Measurements from ENCODE around the gene MACROD2.

Gene MACROD2

GRCh38 chr20:14861028-14861699 lies 865.8 kb downstream of the MACROD2 start:
- no peak for TF ChIP-seq TCF4 (CRISPR knock-in tag; IDR thresholded peaks at IDR 0.05; ENCODE audit: borderline replicate concordance)
- no peak for TF ChIP-seq PATZ1 (CRISPR knock-in tag; IDR thresholded peaks at IDR 0.05; ENCODE audit: borderline replicate concordance)
- no peak for TF ChIP-seq BACH2 (CRISPR knock-in tag; IDR thresholded peaks at IDR 0.05; ENCODE audit: borderline replicate concordance)
- TF ChIP-seq ZNF8 (CRISPR knock-in tag; IDR thresholded peaks at IDR 0.05) = no peak
- no peak for TF ChIP-seq CSDC2 (CRISPR knock-in tag; IDR thresholded peaks at IDR 0.05)
- no peak for TF ChIP-seq SNAI2 (CRISPR knock-in tag; IDR thresholded peaks at IDR 0.05)
- TF ChIP-seq ZC3H10 (CRISPR knock-in tag; IDR thresholded peaks at IDR 0.05) = no peak
- TF ChIP-seq ZFP3 (CRISPR knock-in tag; IDR thresholded peaks at IDR 0.05) = no peak
- TF ChIP-seq ZNF565 (CRISPR knock-in tag; conservative IDR thresholded peaks at IDR 0.05; ENCODE audit: low read depth) = no peak
- no peak for TF ChIP-seq CSRNP3 (CRISPR knock-in tag; IDR thresholded peaks at IDR 0.05)
- no peak for TF ChIP-seq GLIS3 (CRISPR knock-in tag; IDR thresholded peaks at IDR 0.05)
- no peak for TF ChIP-seq ZFP30 (CRISPR knock-in tag; IDR thresholded peaks at IDR 0.05)
- no peak for TF ChIP-seq TSHZ2 (CRISPR knock-in tag; IDR thresholded peaks at IDR 0.05)

GRCh38 chr20:14865169-14865568 lies 869.9 kb downstream of the MACROD2 start:
- TF ChIP-seq CSRNP3 (CRISPR knock-in tag; IDR thresholded peaks at IDR 0.05) (no peak), RARB (CRISPR knock-in tag; IDR thresholded peaks at IDR 0.05) (no peak), PPARA (CRISPR knock-in tag; IDR thresholded peaks at IDR 0.05; ENCODE audit: borderline replicate concordance) (no peak), ZNF8 (CRISPR knock-in tag; IDR thresholded peaks at IDR 0.05) (no peak), CSDC2 (CRISPR knock-in tag; IDR thresholded peaks at IDR 0.05) (no peak), ARNTL (CRISPR knock-in tag; IDR thresholded peaks at IDR 0.05; ENCODE audit: borderline replicate concordance, low read depth) (no peak)
- no peak for ATAC-seq

More at GRCh38 chr20:14861028-14861699, 865.8 kb downstream of the MACROD2 start:
- no peak for ATAC-seq

GRCh38 chr20:14865731-14866130 lies 870.4 kb downstream of the MACROD2 start:
- TF ChIP-seq ZNF565 (CRISPR knock-in tag; conservative IDR thresholded peaks at IDR 0.05; ENCODE audit: low read depth) (no peak), ZFP3 (CRISPR knock-in tag; IDR thresholded peaks at IDR 0.05) (no peak), TCF4 (CRISPR knock-in tag; IDR thresholded peaks at IDR 0.05; ENCODE audit: borderline replicate concordance) (no peak), POU6F1 (CRISPR knock-in tag; IDR thresholded peaks at IDR 0.05; ENCODE audit: borderline replicate concordance, low read depth) (no peak), ESRRG (CRISPR knock-in tag; IDR thresholded peaks at IDR 0.05) (no peak), CSDC2 (CRISPR knock-in tag; IDR thresholded peaks at IDR 0.05) (no peak), SNAI2 (CRISPR knock-in tag; IDR thresholded peaks at IDR 0.05) (no peak)
- no peak for ATAC-seq
